Karpas-422 (cell line): Measurements from ENCODE around the gene SPNS3. TPM values are rescaled to one million over a fixed set of nuclear protein-coding genes. Genes with fewer than 3 reads are reported as not detected.

ENCODE experiments used
- DNase-seq: peaks from one replicate; pipeline ENCODE4 v3.0.0-alpha.2; 2015
- H2AFZ ChIP-seq: fragments of 200-600 bp; sonication (generic); 2 replicates; pipeline ENCODE4 v1.6.1; 2014; ENCODE audit warnings: antibody characterized with exemption, low read length, mixed read lengths
- H3K27ac ChIP-seq: fragments of 200-600 bp; sonication (generic); 2 replicates; pipeline ENCODE4 v1.5.1; 2014; ENCODE audit warnings: mild to moderate bottlenecking, low read length, moderate library complexity
- H3K27me3 ChIP-seq: fragments of 200-600 bp; sonication (generic); 2 replicates; pipeline ENCODE4 v1.6.1; 2014; ENCODE audit warnings: low read length, mixed read lengths
- H3K36me3 ChIP-seq: fragments of 200-600 bp; sonication (generic); 2 replicates; pipeline ENCODE4 v1.6.1; 2014; ENCODE audit warnings: low read length, mixed read lengths; ENCODE audit not compliant: insufficient read depth
- H3K4me1 ChIP-seq: fragments of 200-600 bp; sonication (generic); 2 replicates; pipeline ENCODE4 v1.6.1; 2014; ENCODE audit warnings: mild to moderate bottlenecking, low read length, mixed read lengths
- H3K4me2 ChIP-seq: fragments of 200-600 bp; sonication (generic); 2 replicates; pipeline ENCODE4 v1.6.1; 2014; ENCODE audit warnings: low read length, low read depth, mild to moderate bottlenecking; ENCODE audit not compliant: poor library complexity, severe bottlenecking
- H3K4me3 ChIP-seq: fragments of 200-600 bp; sonication (generic); 2 replicates; pipeline ENCODE4 v1.5.1; 2014; ENCODE audit warnings: mild to moderate bottlenecking, antibody characterized with exemption, low read length, mixed read lengths
- H3K79me2 ChIP-seq: fragments of 200-600 bp; sonication (generic); 2 replicates; pipeline ENCODE4 v1.6.1; 2014; ENCODE audit warnings: mild to moderate bottlenecking, low read length, mixed read lengths
- H3K9ac ChIP-seq: fragments of 200-600 bp; sonication (generic); 2 replicates; pipeline ENCODE4 v1.6.0; 2014; ENCODE audit warnings: low read length
- H3K9me2 ChIP-seq: fragments of 200-600 bp; sonication (generic), shearing (Covaris generic); replicated peaks from 2 replicates; pipeline ENCODE4 v1.6.0; 2014; ENCODE audit warnings: mild to moderate bottlenecking, low read length, moderate library complexity; ENCODE audit not compliant: insufficient read depth
- H3K9me3 ChIP-seq: fragments of 300-700, 200-600 bp; sonication (generic); 2 replicates; pipeline ENCODE4 v1.6.1; 2014; ENCODE audit warnings: low read length, mixed read lengths
- H4K20me1 ChIP-seq: fragments of 200-600 bp; sonication (generic); 2 replicates; pipeline ENCODE4 v1.6.1; 2014; ENCODE audit warnings: mild to moderate bottlenecking, antibody characterized with exemption, low read length, low read depth; ENCODE audit not compliant: insufficient read depth
- total RNA-seq: library from RNA; depleted of rRNA; stranded (reverse); fragments of >200 nt; shearing (Covaris generic); gene quantifications from 2 replicates; pipeline ENCODE4 v1.2.3, GENCODE V29; 2014; ENCODE audit warnings: low replicate concordance; rRNA removed

Gene SPNS3, protein sequence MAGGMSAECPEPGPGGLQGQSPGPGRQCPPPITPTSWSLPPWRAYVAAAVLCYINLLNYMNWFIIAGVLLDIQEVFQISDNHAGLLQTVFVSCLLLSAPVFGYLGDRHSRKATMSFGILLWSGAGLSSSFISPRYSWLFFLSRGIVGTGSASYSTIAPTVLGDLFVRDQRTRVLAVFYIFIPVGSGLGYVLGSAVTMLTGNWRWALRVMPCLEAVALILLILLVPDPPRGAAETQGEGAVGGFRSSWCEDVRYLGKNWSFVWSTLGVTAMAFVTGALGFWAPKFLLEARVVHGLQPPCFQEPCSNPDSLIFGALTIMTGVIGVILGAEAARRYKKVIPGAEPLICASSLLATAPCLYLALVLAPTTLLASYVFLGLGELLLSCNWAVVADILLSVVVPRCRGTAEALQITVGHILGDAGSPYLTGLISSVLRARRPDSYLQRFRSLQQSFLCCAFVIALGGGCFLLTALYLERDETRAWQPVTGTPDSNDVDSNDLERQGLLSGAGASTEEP
- total RNA-seq = 4.1 and 12.9 TPM in 2 replicates

DNA sequence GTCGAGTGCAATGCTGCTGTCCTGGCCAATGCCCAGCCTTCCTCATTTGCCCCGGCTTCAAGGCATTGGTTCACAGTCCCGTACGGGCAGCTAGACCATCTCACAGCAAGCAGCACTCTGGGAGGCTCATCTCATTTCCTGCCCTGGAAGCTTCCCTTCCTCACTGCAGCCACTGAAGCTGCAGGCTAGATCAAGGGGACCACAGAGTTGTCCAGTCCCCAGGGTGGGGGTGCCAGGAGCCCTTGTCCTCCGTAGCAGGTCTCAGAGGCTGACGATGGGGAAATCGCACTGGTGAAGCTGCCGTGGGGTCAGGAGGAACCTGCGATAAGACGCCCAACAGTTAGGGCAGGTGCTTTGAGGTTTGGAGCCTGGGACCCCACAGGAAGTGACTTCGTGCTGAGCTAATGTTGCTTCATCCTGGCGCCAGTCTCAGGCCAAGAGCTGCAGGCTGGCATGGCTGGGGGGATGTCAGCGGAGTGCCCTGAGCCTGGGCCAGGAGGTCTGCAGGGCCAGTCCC, at the start of gene SPNS3:
TSS of gene SPNS3 (plus strand) at position 426 of the 517 bp plus-strand sequence. CDS start at position 454, 28 bp downstream.
- H3K36me3 ChIP-seq = no peaks in the 10 kb centered on the region
- no peak within 1 kb of the TSS for H3K27ac ChIP-seq
- DNase-seq = peak; percentile 54
- H4K20me1 ChIP-seq = no peaks in the 10 kb centered on the region
- peaks cover 6% of the 10 kb centered on the region; the same call in 1 of the 2 replicates for H3K4me1 ChIP-seq
- H3K4me3 ChIP-seq = no peak within 1 kb of the TSS
- H3K79me2 ChIP-seq = no peaks in the 10 kb centered on the region
- no peaks in the 10 kb centered on the region for H3K9me2 ChIP-seq
- no peaks in the 10 kb centered on the region for H3K27me3 ChIP-seq
- no peaks in the 10 kb centered on the region for H3K9me3 ChIP-seq
- H3K9ac ChIP-seq = peak within 1 kb of the TSS; percentile 31; the same call in 1 of the 2 replicates
- H2AFZ ChIP-seq = no peak within 1 kb of the TSS; the same call in 1 of the 2 replicates
- no peak within 1 kb of the TSS for H3K4me2 ChIP-seq

DNA sequence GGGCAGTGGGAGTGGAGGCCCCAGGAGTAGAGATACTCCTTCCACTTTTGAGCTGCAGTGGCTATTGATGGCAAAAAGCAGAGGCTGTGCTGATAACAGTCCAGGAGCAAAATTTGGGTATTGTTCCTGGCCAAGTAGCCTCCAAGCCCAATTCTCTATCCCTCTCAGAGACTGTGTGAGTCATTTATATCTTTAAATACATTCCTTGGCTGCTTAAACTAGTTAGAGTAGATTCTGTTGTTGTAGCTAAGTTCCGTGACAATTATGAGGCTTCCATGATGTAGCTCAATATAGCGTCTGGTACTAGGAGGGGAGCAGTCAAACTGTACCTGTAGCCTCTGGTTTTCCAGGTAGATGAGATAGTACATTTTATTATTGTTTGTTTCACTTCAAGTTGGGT, 47.3 kb upstream of the SPNS3 start:
- H3K9ac ChIP-seq = no peak overlapping the region
- no peak overlapping the region for H2AFZ ChIP-seq
- H3K27me3 ChIP-seq = no peaks in the 10 kb centered on the region
- H3K9me3 ChIP-seq = no peaks in the 10 kb centered on the region
- H3K4me1 ChIP-seq = no peaks in the 10 kb centered on the region
- no peak overlapping the region for H3K4me2 ChIP-seq
- no peaks in the 10 kb centered on the region for H4K20me1 ChIP-seq
- H3K9me2 ChIP-seq = no peaks in the 10 kb centered on the region
- no peaks in the 10 kb centered on the region for H3K36me3 ChIP-seq
- no peak overlapping the region for H3K27ac ChIP-seq
- H3K4me3 ChIP-seq = no peak overlapping the region
- H3K79me2 ChIP-seq = no peaks in the 10 kb centered on the region
- DNase-seq = no peak

DNA sequence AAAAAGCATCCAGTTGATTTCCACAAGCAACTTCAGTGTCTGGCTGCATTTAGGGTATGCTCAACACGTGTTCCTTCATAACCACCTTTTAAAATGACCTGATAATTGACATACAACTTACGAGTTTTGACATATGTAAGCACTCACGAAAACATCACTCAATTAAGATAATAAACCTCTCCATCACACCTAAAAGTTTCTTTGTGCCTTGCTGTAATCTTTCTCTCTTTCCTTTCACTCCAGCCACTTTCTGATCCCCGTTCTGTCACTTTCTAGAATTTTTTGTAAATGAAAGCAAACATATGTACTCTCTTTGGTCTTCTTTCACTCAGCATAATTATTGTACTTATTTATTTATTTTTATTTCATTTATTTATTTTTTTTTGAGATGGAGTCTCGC, 46.6 kb upstream of the SPNS3 start:
- no peaks in the 10 kb centered on the region for H3K36me3 ChIP-seq

DNA sequence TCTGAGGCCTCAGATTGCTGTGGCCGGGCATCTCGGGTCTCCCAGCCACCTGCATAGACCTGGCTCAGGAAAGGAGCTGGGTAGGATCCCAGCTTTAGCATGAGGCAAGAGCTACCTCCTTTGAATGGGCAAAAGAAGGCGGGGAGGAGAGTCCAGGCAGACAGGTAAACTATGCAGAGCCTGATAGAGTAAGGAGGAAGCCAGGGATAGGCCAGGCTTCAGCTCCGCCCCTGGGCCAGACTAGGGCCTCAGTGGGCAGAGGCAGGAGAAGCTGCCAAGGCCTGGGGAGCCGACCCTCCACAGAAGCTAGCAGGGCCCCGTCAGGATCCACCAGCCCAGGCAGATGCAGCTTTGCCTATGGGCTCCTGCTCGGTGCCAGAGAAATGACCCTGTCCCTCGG, 44.7 kb upstream of the SPNS3 start:
- no peak overlapping the region for H3K4me2 ChIP-seq
- H3K9me3 ChIP-seq = no peaks in the 10 kb centered on the region
- H2AFZ ChIP-seq = no peak overlapping the region
- DNase-seq = no peak
- no peak overlapping the region for H3K27ac ChIP-seq
- no peaks in the 10 kb centered on the region for H4K20me1 ChIP-seq
- H3K4me1 ChIP-seq = peaks cover 4% of the 10 kb centered on the region; the same call in 1 of the 2 replicates
- no peaks in the 10 kb centered on the region for H3K36me3 ChIP-seq
- H3K4me3 ChIP-seq = no peak overlapping the region
- H3K9me2 ChIP-seq = no peaks in the 10 kb centered on the region
- no peak overlapping the region for H3K9ac ChIP-seq
- H3K79me2 ChIP-seq = no peaks in the 10 kb centered on the region
- no peaks in the 10 kb centered on the region for H3K27me3 ChIP-seq

More for the DNA sequence above, 46.6 kb upstream of the SPNS3 start:
- DNase-seq = no peak
- Histone ChIP-seq H4K20me1 (no peaks in the 10 kb centered on the region), H3K4me3 (no peak overlapping the region), H3K4me1 (no peaks in the 10 kb centered on the region), H3K27me3 (no peaks in the 10 kb centered on the region), H3K27ac (no peak overlapping the region), H3K79me2 (no peaks in the 10 kb centered on the region), H2AFZ (no peak overlapping the region), H3K4me2 (no peak overlapping the region), H3K9ac (no peak overlapping the region), H3K9me3 (no peaks in the 10 kb centered on the region), H3K9me2 (no peaks in the 10 kb centered on the region)

DNA sequence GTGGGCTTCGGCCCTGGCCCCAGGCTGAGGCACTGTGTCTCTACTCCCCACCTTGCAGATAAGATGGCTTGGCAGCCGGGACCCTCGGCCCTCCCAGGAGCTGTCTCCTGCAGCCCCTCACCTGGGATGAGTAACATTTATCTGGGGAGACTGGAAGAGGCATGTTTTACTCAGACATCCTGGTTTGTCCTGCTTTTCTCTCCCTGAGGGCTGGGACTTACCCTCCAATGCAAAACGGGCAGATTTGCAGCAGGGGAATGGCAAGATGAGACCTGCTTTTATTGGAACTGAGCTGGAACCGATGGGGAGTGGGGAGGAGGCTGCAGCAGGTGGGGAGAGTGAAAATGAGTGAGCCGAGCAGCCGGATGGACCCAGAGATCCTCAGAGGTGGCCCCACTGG, 39.9 kb upstream of the SPNS3 start:
- H3K27me3 ChIP-seq = no peaks in the 10 kb centered on the region
- H3K36me3 ChIP-seq = no peaks in the 10 kb centered on the region
- no peak overlapping the region for H3K9ac ChIP-seq
- no peaks in the 10 kb centered on the region for H4K20me1 ChIP-seq
- H3K4me3 ChIP-seq = no peak overlapping the region
- H3K4me1 ChIP-seq = peaks cover 22% of the 10 kb centered on the region
- no peaks in the 10 kb centered on the region for H3K9me3 ChIP-seq
- H3K4me2 ChIP-seq = no peak overlapping the region
- no peak overlapping the region for H3K27ac ChIP-seq
- H3K79me2 ChIP-seq = no peaks in the 10 kb centered on the region
- H3K9me2 ChIP-seq = no peaks in the 10 kb centered on the region
- DNase-seq = no peak
- 0 out of 2 replicates have a peak overlapping the region, but pooled peaks have one; percentile 34 for H2AFZ ChIP-seq

DNA sequence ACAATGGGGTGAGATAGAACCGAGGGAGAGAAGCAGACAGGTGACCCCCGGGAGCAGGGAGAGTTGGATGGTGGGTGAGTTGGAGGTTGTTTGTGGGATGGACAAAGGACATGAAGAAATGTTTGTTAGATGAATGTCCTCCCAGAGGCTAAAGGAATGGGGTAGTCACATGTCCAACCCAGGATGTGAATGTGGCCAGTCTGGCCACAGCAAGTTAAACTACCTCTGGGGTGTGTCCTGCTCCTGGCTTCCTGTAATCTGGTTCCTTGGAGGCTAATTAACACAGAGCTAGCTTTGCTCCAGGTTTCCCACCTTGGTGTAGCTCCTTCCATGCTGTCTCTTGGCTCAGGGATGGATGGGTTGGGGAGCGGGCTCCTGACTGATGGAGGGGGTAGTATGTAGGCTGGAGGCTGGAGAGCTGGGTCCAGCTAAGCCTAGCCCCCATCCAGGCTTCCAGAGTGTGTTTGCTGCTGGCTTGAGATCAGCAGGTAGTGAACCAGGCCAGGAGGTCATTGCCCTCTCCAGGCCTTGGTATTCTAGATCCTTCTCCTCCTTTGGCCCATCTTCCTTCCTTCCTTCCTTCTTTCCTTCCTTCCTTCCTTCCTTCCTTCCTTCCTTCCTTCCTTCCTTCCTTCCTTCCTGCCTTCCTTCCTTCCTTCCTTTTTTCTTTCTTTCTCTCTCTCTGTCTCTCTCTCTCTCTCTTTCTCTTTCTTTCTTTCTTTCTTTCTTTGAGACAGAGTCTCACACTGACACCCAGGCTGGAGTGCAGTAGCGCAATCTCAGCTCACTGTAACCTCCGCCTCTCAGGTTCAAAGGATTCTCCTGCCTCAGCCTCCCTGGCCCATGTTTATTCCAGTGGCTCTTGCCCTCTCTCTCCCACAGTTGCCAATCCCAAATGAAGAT, 39.3 kb upstream of the SPNS3 start:
- 0 out of 2 replicates have a peak overlapping the region, but pooled peaks have one; percentile 34 for H2AFZ ChIP-seq
- no peak overlapping the region for H3K4me3 ChIP-seq
- peaks cover 22% of the 10 kb centered on the region for H3K4me1 ChIP-seq
- H3K9me2 ChIP-seq = no peaks in the 10 kb centered on the region
- H3K27me3 ChIP-seq = no peaks in the 10 kb centered on the region
- no peaks in the 10 kb centered on the region for H3K9me3 ChIP-seq
- H3K9ac ChIP-seq = no peak overlapping the region
- no peaks in the 10 kb centered on the region for H3K79me2 ChIP-seq
- DNase-seq = no peak
- no peak overlapping the region for H3K27ac ChIP-seq
- H3K4me2 ChIP-seq = no peak overlapping the region
- H4K20me1 ChIP-seq = no peaks in the 10 kb centered on the region
- no peaks in the 10 kb centered on the region for H3K36me3 ChIP-seq

DNA sequence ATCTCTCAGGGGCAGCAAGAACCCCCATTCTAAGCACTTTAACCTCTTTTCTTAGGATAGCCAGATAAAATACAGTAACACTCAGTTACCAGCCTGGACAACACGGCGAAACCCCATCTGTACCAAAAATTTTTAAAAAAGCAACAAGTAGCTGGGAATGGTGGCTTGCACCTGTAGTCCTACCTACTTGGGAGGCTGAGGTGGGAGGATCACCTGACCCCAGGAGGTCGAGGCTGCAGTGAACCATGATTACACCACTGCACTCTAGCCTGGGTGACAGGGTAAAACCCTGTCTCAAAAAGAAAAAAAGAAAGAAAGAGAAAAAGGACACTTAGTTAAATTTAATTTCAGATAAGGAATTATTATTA, 38.6 kb upstream of the SPNS3 start:
- no peak overlapping the region for H3K4me2 ChIP-seq
- H3K4me1 ChIP-seq = peaks cover 22% of the 10 kb centered on the region
- H3K79me2 ChIP-seq = no peaks in the 10 kb centered on the region
- H3K4me3 ChIP-seq = no peak overlapping the region
- DNase-seq = no peak
- H3K36me3 ChIP-seq = no peaks in the 10 kb centered on the region
- no peak overlapping the region for H3K27ac ChIP-seq
- H3K9me3 ChIP-seq = no peaks in the 10 kb centered on the region
- H2AFZ ChIP-seq = no peak overlapping the region
- H3K9ac ChIP-seq = no peak overlapping the region
- H4K20me1 ChIP-seq = no peaks in the 10 kb centered on the region
- no peaks in the 10 kb centered on the region for H3K9me2 ChIP-seq
- H3K27me3 ChIP-seq = no peaks in the 10 kb centered on the region

DNA sequence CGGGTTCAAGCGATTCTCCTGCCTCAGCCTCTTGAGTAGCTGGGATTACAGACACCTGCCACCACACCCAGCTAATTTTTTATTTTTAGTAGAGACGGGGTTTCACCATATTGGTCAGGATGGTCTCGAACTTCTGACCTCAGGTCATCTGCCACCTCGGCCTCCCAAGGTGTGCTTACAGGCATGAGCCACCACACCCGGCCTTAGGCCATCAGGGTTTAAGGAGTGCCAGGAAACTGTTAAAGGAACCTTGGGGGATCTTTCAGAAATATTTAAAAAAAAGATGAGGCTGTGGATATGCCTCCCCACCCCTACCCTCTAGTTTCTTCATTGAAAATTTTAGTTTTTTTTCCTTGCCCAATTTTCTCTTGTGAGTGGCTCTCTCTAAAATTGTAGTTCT, 35.9 kb upstream of the SPNS3 start:
- no peak for DNase-seq
- H3K9ac ChIP-seq = no peak overlapping the region
- H3K4me2 ChIP-seq = no peak overlapping the region
- H3K36me3 ChIP-seq = no peaks in the 10 kb centered on the region
- H3K4me1 ChIP-seq = peaks cover 22% of the 10 kb centered on the region
- H2AFZ ChIP-seq = no peak overlapping the region
- no peaks in the 10 kb centered on the region for H4K20me1 ChIP-seq
- no peak overlapping the region for H3K4me3 ChIP-seq
- H3K9me2 ChIP-seq = no peaks in the 10 kb centered on the region
- H3K27ac ChIP-seq = no peak overlapping the region
- H3K79me2 ChIP-seq = no peaks in the 10 kb centered on the region
- no peaks in the 10 kb centered on the region for H3K27me3 ChIP-seq
- no peaks in the 10 kb centered on the region for H3K9me3 ChIP-seq
